Lower leg skin (tissue), 3 donors: Measurements from ENCODE around the gene OGFRL1.

Experiments used
- POLR2A ChIP-seq, 2 donors: fragments of 450-650 bp; IDR thresholded peaks; one replicate each; pipeline ENCODE4 v1.6.1; 2016 to 2017; ENCODE audit warnings: antibody characterized with exemption in 2 of 2, mild to moderate bottlenecking in 1 of 2, moderate library complexity in 1 of 2
- TF ChIP-seq, protein P1 (sequence below), 3 donors: fragments of 450-650 bp; IDR thresholded peaks; one replicate each; pipeline ENCODE4 v1.5.1; 2016; ENCODE audit warnings: antibody characterized with exemption in 3 of 3, mild to moderate bottlenecking in 3 of 3, moderate library complexity in 2 of 3

DNA sequence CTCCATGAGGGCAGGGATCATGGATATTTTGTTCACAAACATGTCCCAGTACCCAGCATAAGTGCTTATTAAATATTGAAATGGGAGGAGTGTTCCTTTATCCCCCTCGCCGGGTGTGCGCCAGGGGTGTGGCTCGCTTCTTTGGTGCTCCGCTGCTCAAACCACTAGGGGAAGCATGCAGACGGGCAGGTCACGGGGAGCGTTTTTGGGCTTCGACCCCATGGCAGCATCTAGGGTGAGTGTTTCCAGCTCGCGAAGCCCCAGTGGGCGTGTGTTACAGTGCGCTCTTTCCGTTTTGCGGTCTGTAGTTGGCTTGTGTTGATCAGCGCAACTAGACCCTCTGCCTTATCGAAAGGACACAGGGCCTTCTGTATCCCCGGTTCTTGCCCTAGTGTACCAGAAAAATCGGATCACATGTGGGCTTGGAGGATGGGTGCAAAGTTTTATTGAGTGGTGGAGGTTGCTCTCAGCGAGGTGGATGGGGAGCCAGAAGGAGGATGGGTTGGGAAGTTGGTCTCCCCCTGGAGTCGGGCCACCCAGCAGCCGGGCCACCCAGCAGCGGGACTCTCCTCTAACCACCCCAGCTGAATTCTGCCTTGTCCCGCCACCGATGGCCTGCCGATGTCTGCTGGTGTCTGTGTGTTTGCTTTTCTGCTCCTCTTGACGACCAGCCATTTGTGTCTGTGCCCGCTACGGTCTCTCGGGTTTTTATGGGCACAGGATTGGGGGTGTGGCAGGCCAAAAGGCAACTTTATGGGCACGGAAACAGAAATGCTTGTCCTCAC lies 43.2 kb upstream of the OGFRL1 start:
- TF ChIP-seq, protein P1, sequence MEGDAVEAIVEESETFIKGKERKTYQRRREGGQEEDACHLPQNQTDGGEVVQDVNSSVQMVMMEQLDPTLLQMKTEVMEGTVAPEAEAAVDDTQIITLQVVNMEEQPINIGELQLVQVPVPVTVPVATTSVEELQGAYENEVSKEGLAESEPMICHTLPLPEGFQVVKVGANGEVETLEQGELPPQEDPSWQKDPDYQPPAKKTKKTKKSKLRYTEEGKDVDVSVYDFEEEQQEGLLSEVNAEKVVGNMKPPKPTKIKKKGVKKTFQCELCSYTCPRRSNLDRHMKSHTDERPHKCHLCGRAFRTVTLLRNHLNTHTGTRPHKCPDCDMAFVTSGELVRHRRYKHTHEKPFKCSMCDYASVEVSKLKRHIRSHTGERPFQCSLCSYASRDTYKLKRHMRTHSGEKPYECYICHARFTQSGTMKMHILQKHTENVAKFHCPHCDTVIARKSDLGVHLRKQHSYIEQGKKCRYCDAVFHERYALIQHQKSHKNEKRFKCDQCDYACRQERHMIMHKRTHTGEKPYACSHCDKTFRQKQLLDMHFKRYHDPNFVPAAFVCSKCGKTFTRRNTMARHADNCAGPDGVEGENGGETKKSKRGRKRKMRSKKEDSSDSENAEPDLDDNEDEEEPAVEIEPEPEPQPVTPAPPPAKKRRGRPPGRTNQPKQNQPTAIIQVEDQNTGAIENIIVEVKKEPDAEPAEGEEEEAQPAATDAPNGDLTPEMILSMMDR (IDR thresholded peaks at IDR 0.05), result no peak
- TF ChIP-seq POLR2A (IDR thresholded peaks at IDR 0.05), result no peak
